Hepatic stellate cell (primary cell): ENCODE data around the gene MANBA.

Source experiments
- DNase-seq: peaks from one replicate; pipeline ENCODE4 v3.0.0; 2011; ENCODE audit warnings: low spot score

Gene MANBA

GRCh38 chr4:102592256-102592655, 168.5 kb downstream of the MANBA start:
- DNase-seq: no peak

GRCh38 chr4:102589743-102590142, 171.0 kb downstream of the MANBA start:
- no peak for DNase-seq

GRCh38 chr4:102586644-102587021, 174.1 kb downstream of the MANBA start:
- no peak for DNase-seq

- no peak for DNase-seq
Observed at GRCh38 chr4:102586002-102586643, 174.6 kb downstream of the MANBA start.

- DNase-seq: no peak
Observed at GRCh38 chr4:102585329-102585728, 175.4 kb downstream of the MANBA start.

GRCh38 chr4:102584091-102584490, 176.7 kb downstream of the MANBA start:
- no peak for DNase-seq
